Measurements from ENCODE around the gene MAP1S. TPM values are rescaled to one million over a fixed set of nuclear protein-coding genes. Genes with fewer than 3 reads are reported as not detected.

Gene MAP1S
- total RNA-seq, 2 donors from 2014 or later = 48.1 to 57.1 TPM

GRCh38 chr19:17762505-17763229, 43.4 kb downstream of the MAP1S start:
- H3K36me3 ChIP-seq = no peaks in the 10 kb centered on the region
- H3K9me3 ChIP-seq = no peaks in the 10 kb centered on the region
- no peaks in the 10 kb centered on the region for H3K27me3 ChIP-seq
- no peak overlapping the region for H3K27ac ChIP-seq
- TF ChIP-seq CTCF (IDR thresholded peaks at IDR 0.05) = no peak
- H3K9ac ChIP-seq (ENCODE audit: low read depth in 2 of 2, low read length in 2 of 2) = no peak overlapping the region
- no peaks in the 10 kb centered on the region for H3K4me1 ChIP-seq
- DNase-seq = peak; percentile 47
- H3K4me3 ChIP-seq = no peak overlapping the region
- intact Hi-C loops (cut with DNase I) = no loop called here

- H3K36me3 ChIP-seq = no peaks in the 10 kb centered on the region
- DNase-seq = no peak
- peak overlapping the region; percentile 61 for H3K27ac ChIP-seq
- TF ChIP-seq CTCF (IDR thresholded peaks at IDR 0.05) = no peak
- intact Hi-C loops (cut with DNase I) = no loop called here
- H3K27me3 ChIP-seq = no peaks in the 10 kb centered on the region
- no peaks in the 10 kb centered on the region for H3K9me3 ChIP-seq
- no peaks in the 10 kb centered on the region for H3K4me1 ChIP-seq
- no peak overlapping the region for H3K9ac ChIP-seq (ENCODE audit: low read depth in 2 of 2, low read length in 2 of 2)
- H3K4me3 ChIP-seq = no peak overlapping the region
Observed at GRCh38 chr19:17764348-17764747, 45.1 kb downstream of the MAP1S start.

GRCh38 chr19:17765069-17765618, 45.9 kb downstream of the MAP1S start:
- Histone ChIP-seq H3K9ac (ENCODE audit: low read depth in 2 of 2, low read length in 2 of 2) (no peak overlapping the region), H3K4me3 (no peak overlapping the region), H3K36me3 (no peaks in the 10 kb centered on the region), H3K9me3 (no peaks in the 10 kb centered on the region), H3K27me3 (no peaks in the 10 kb centered on the region), H3K4me1 (no peaks in the 10 kb centered on the region), H3K27ac (peak overlapping the region; percentile 61)
- peak; percentile 88 for DNase-seq
- intact Hi-C loops (cut with DNase I) = loop anchor here (5.0 kb wide), 1 partner anchor 63 kb away; no protein-coding TSS in a partner anchor
- TF ChIP-seq CTCF (IDR thresholded peaks at IDR 0.05) = no peak

- H3K36me3 ChIP-seq = no peaks in the 10 kb centered on the region
- intact Hi-C loops (cut with DNase I) = loop anchor here (5.0 kb wide), 1 partner anchor 64 kb away; no protein-coding TSS in a partner anchor
- H3K9ac ChIP-seq (ENCODE audit: low read depth in 2 of 2, low read length in 2 of 2) = no peak overlapping the region
- H3K9me3 ChIP-seq = no peaks in the 10 kb centered on the region
- peak overlapping the region; percentile 12 for H3K4me3 ChIP-seq
- H3K4me1 ChIP-seq = no peaks in the 10 kb centered on the region
- H3K27ac ChIP-seq = peak overlapping the region; percentile 53
- no peaks in the 10 kb centered on the region for H3K27me3 ChIP-seq
- DNase-seq = peak; percentile 96
- peak; percentile 84 for TF ChIP-seq CTCF (IDR thresholded peaks at IDR 0.05)
Observed at GRCh38 chr19:17766543-17767131, 47.4 kb downstream of the MAP1S start.

- DNase-seq = no peak
- Histone ChIP-seq H3K36me3 (no peaks in the 10 kb centered on the region), H3K9me3 (no peaks in the 10 kb centered on the region), H3K4me3 (no peak overlapping the region), H3K9ac (ENCODE audit: low read depth in 2 of 2, low read length in 2 of 2) (no peak overlapping the region), H3K27ac (no peak overlapping the region), H3K4me1 (no peaks in the 10 kb centered on the region), H3K27me3 (no peaks in the 10 kb centered on the region)
- intact Hi-C loops (cut with DNase I) = loop anchor here (5.0 kb wide), 1 partner anchor 65 kb away; no protein-coding TSS in a partner anchor
- no peak for TF ChIP-seq CTCF (IDR thresholded peaks at IDR 0.05)
Observed at GRCh38 chr19:17767559-17767958, 48.3 kb downstream of the MAP1S start.
